Aorta (tissue), 5 donors: ENCODE data around the gene XPC. TPM values are rescaled to one million over a fixed set of nuclear protein-coding genes. Genes with fewer than 3 reads are reported as not detected.

ENCODE experiments used
- ATAC-seq: fragments of 200-7000 bp; cut with Tn5 transposase; one replicate; pipeline ENCODE4 v1.9.1; 2022; ENCODE audit warnings: moderate library complexity; ENCODE audit not compliant: low FRiP score
- DNase-seq, 2 donors: peaks; one replicate each; pipeline ENCODE4 v3.0.0-alpha.2; 2020
- H3K27ac ChIP-seq, 2 donors: one replicate each; pipeline ENCODE4 v1.5.1; 2013; ENCODE audit warnings: low read length in 2 of 2, mild to moderate bottlenecking in 2 of 2, moderate library complexity in 2 of 2, control low read depth in 1 of 2, inconsistent platforms in 1 of 2, low read depth in 1 of 2
- H3K27me3 ChIP-seq, 2 donors: one replicate each; pipeline ENCODE4 v1.6.1; 2013; ENCODE audit warnings: control low read depth in 1 of 2, low read length in 1 of 2, mild to moderate bottlenecking in 1 of 2, moderate library complexity in 1 of 2; ENCODE audit not compliant: insufficient read depth in 2 of 2, control insufficient read depth in 1 of 2
- H3K36me3 ChIP-seq, 2 donors: one replicate each; pipeline ENCODE4 v1.6.1; 2013; ENCODE audit warnings: control low read depth in 1 of 2, low read length in 1 of 2, mild to moderate bottlenecking in 1 of 2; ENCODE audit not compliant: insufficient read depth in 2 of 2, control insufficient read depth in 1 of 2
- H3K4me1 ChIP-seq, 2 donors: one replicate each; pipeline ENCODE4 v1.6.1; 2013; ENCODE audit warnings: low read length in 2 of 2, control low read depth in 1 of 2, mild to moderate bottlenecking in 1 of 2, moderate library complexity in 1 of 2; ENCODE audit not compliant: insufficient read depth in 2 of 2, control insufficient read depth in 1 of 2
- H3K4me3 ChIP-seq, 2 donors: one replicate each; pipeline ENCODE4 v1.5.1; 2013; ENCODE audit warnings: low read length in 2 of 2, control low read depth in 1 of 2, mild to moderate bottlenecking in 1 of 2
- H3K9me3 ChIP-seq: one replicate; pipeline ENCODE4 v1.6.1; 2013; ENCODE audit warnings: mild to moderate bottlenecking, low read length; ENCODE audit not compliant: control insufficient read depth
- WGBS, 2 donors: extraction: QIAGEN DNeasy Blood & Tissue Kit; methylation state at CpG; one replicate each; pipeline ENCODE4 v1.1.7; 2013; 5-methylcytosine and 5-hydroxymethylcytosine counted together
- intact Hi-C, 2 donors: fragments of 100-400 bp; cut with DNase I; formaldehyde crosslinking; loops; one replicate each; pipeline versions ENCODE4 v1.14.2 to v1.15.0; 2022
- polyA plus RNA-seq, 2 donors: library from polyadenylated mRNA; stranded (reverse); fragments of 200-250 nt; gene quantifications; one replicate each; pipeline ENCODE4 v1.2.3, GENCODE V29; 2013
- total RNA-seq, 2 donors: library from RNA; stranded (reverse); fragmentation: NEBNext Ultra II Directional; extraction: Animal tissue kit (Norgen Biotek cat#: 25700); gene quantifications; one replicate each; pipeline ENCODE4 v1.2.1, GENCODE V29; 2021
- donor health status: healthy with polysubstance abuse.
- donor health status: Bipolar disorder and iron deficiency.
- donor health status: DM: no; HTN: no; CAD: no.
- donor health status: DM: no; HTN: no; CAD: no.
- donor health status: DM: yes; HTN: yes; CAD: no.

XPC gene
- total and polyA plus RNA-seq, 4 donors = 14.3 to 37.1 (median 33.2) TPM

DNA sequence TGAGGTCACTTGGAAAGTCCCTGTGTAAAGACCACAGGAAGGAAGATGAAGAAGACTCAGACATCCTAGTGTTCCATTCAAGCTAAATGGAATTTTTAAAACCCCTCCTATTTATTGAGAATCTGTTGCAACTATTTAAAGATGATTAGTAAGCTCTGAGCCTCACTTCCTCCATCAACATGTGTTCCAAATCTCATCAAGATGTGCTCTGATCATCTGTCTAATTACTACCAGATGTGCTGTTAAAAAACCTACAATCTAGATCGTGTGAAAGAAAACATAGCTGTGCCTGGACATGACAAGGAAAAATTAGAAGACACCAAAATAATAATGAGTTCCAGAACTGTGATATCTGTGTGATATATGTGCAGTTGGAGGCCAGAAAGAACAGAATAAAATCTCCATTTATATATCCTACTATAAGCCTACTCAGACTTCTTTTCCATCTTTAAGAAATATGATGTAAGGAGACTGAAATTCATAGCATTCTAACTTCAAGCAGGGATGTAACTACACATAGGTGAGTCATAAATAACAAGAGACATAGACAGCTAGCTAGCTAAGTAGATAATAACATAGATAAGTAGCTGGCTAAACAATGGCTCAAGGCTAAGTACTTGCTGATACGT lies 7.8 kb downstream of the XPC start:
- 52% methylated on average over 2 of the region's 2 CpGs for WGBS, 2 donors

DNA sequence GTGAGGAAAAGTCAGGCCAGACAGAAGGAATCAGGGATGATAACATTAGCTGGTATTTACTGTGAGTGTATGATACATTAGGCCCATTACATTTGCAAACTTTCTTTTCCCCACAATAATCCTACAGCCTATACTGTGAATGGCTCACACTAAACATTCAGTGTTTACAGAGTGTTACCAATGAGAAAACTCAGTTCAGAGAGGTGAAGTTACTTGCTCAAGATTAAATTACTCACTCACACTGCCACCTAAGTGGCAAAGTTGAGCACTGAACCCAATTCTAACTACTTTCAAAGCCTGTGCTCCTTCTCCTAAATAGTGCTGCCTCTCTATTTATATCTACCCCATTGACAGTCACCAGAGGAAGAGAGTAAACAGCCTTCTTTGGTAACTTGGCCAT lies 8.5 kb downstream of the XPC start:
- H3K4me3 ChIP-seq = no peak overlapping the region
- no peaks in the 10 kb centered on the region for H3K9me3 ChIP-seq
- H3K36me3 ChIP-seq = peaks cover 7 to 17% of the 10 kb centered on the region in 2 donors
- ATAC-seq = no peak
- H3K27me3 ChIP-seq = no peaks in the 10 kb centered on the region
- DNase-seq = no peak
- H3K4me1 ChIP-seq = no peaks in the 10 kb centered on the region
- intact Hi-C loops = loop anchor here (10.0 kb wide), 2 partner anchors 45 to 275 kb away; partner anchors contain the start of genes CHCHD4 (in 1 of the 2) and TMEM43 (in 1 of the 2)
- no peak overlapping the region for H3K27ac ChIP-seq

More for the DNA sequence above, 7.8 kb downstream of the XPC start:
- Histone ChIP-seq H3K4me1 (no peaks in the 10 kb centered on the region), H3K4me3 (no peak overlapping the region), H3K27ac (no peak overlapping the region), H3K27me3 (no peaks in the 10 kb centered on the region), H3K36me3 (peaks cover 7 to 13% of the 10 kb centered on the region in 2 donors), H3K9me3 (no peaks in the 10 kb centered on the region)
- DNase-seq (no peak), ATAC-seq (no peak)
- intact Hi-C loops = loop anchor here (10.0 kb wide), 2 partner anchors 46 to 276 kb away; partner anchors contain the start of genes CHCHD4 (in 1 of the 2) and TMEM43 (in 1 of the 2)

DNA sequence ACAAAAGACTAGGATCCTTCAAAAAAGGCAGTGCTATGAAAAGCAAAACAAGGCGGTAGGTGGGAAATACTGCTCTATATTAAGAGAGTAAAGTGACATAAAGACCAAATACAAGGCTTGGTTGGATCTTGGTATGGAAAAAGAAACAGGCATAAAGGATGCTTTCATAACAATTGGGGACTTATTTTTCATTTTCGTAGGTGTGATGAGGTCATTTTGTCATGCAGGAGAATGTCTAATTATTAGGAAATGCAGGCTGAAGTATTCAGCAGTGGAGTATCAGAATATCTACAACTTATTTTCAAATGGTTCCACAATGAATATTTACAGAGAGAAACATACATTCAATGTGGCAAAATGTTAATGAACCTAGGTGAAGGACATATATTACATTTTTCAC lies 9.0 kb downstream of the XPC start:
- intact Hi-C loops = no loop called here
- Histone ChIP-seq H3K27ac (no peak overlapping the region), H3K9me3 (no peaks in the 10 kb centered on the region), H3K4me1 (no peaks in the 10 kb centered on the region), H3K4me3 (no peak overlapping the region), H3K27me3 (no peaks in the 10 kb centered on the region), H3K36me3 (peaks cover 8 to 18% of the 10 kb centered on the region in 2 donors)
- WGBS, 2 donors = 88 to 90% methylated on average over 2 of the region's 2 CpGs
- ATAC-seq (no peak), DNase-seq (no peak)

DNA sequence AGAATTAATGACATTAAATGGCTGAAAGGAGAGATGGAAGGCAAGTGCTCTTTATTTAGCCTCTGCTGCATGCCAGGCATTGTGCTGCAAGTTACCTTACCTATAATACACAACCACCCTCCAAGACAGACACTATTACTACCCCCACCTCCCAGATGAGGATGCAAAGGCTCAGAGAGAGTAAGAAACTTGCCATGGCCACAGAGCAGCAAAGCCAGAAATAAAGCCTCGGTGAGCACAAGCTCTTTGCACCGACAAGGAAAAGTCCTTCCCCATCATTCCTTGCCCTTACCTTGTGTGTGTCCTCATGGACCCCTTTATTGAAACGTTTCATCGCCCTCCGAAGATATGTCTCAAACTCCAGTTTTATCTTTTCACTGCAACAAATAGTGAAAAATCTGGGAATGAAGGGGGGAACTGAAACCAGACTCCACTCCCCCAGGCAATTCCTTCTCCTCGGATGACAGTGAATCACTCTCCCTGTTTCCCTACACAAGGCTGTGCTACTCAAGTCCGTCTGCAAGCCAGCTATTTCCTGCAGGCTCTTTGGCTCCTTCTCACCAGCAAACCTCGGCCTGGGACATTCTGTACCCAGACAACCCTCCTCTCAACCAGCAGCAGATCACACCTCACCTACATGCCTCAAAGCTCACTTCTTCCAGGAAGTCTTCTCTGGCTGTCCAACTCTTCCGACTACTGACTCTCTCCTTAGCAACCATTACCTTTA lies 11.4 kb downstream of the XPC start:
- no peak overlapping the region for H3K4me3 ChIP-seq
- H3K27me3 ChIP-seq = no peaks in the 10 kb centered on the region
- no peaks in the 10 kb centered on the region for H3K9me3 ChIP-seq
- intact Hi-C loops = no loop called here
- peaks cover 10 to 17% of the 10 kb centered on the region in 2 donors for H3K36me3 ChIP-seq
- no peak overlapping the region for H3K27ac ChIP-seq
- no peaks in the 10 kb centered on the region for H3K4me1 ChIP-seq
- no peak for ATAC-seq
- DNase-seq = no peak
- 86 to 93% methylated on average over 9 of the region's 9 CpGs for WGBS, 2 donors

DNA sequence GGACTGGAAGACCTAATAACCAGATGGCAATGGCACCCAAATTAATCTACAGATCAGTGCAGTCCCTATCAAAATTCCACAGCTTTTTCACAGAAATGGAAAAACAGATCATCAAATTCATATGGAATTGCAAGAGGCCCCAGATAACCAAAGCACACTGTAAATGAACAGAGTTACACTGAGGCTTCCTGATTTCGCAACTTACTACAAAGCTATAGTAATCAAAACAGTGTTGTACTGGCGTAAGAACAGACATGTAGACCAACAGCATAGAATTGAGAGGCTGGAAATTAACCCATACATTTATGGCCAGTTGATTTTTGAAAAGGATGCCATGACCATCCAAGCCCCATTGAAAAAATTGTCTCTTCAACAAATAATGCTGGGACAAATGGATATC lies 16.2 kb downstream of the XPC start:
- ATAC-seq (no peak), DNase-seq (no peak)
- no peak overlapping the region for H3K4me3 ChIP-seq
- H3K36me3 ChIP-seq = peaks cover 16 to 33% of the 10 kb centered on the region in 2 donors
- no peaks in the 10 kb centered on the region for H3K4me1 ChIP-seq
- no peaks in the 10 kb centered on the region for H3K27me3 ChIP-seq
- intact Hi-C loops = no loop called here
- WGBS, 2 donors = 97 to 99% methylated on average over 2 of the region's 2 CpGs
- no peaks in the 10 kb centered on the region for H3K9me3 ChIP-seq
- no peak overlapping the region for H3K27ac ChIP-seq

DNA sequence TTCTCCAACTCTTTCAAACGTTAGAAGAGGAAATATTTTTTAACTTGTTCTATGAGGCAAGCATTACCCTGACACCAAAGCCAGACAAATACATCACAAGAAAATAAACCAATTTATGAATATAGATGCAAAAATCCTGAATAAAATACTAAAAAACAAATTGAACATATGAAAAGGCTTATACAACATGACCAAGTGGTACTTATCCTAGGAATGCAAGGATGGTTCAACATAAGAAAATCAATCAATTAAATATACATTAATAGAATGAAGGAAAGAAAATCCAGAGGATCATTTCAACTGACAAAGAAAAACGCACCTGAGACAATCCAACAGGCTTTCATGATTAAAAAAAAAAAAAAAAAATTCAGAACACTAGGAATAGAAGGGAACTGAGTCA lies 17.1 kb downstream of the XPC start:
- no peak overlapping the region for H3K27ac ChIP-seq
- H3K4me1 ChIP-seq = no peaks in the 10 kb centered on the region
- intact Hi-C loops = no loop called here
- 63 to 67% methylated on average over 2 of the region's 2 CpGs for WGBS, 2 donors
- ATAC-seq (no peak), DNase-seq (no peak)
- H3K36me3 ChIP-seq = peaks cover 16 to 33% of the 10 kb centered on the region in 2 donors
- H3K27me3 ChIP-seq = no peaks in the 10 kb centered on the region
- no peaks in the 10 kb centered on the region for H3K9me3 ChIP-seq
- no peak overlapping the region for H3K4me3 ChIP-seq

DNA sequence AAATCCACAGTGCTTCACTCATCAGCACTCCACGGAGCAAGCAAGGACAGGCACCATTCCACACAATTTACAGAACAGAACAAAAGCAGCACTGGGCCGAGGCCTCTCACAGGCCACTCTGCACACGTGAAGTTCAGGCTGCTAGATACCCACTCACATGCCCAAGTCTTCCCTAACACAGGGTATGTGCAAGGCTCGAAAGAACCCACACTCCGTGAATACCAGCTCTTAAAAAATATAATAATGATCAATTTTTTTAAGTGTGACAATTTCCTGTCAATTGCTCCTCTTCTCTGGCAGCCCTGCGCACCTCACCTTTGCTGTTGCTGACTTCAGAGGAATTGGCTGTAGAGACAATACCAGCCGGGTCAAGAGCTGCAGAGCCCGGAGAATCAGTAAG lies 19.0 kb downstream of the XPC start:
- intact Hi-C loops = no loop called here
- Histone ChIP-seq H3K4me1 (no peaks in the 10 kb centered on the region), H3K27me3 (no peaks in the 10 kb centered on the region), H3K4me3 (no peak overlapping the region), H3K27ac (no peak overlapping the region), H3K9me3 (no peaks in the 10 kb centered on the region), H3K36me3 (peaks cover 16 to 30% of the 10 kb centered on the region in 2 donors)
- DNase-seq = no peak
- 96% methylated on average over 8 of the region's 8 CpGs for WGBS, 2 donors
- no peak for ATAC-seq

DNA sequence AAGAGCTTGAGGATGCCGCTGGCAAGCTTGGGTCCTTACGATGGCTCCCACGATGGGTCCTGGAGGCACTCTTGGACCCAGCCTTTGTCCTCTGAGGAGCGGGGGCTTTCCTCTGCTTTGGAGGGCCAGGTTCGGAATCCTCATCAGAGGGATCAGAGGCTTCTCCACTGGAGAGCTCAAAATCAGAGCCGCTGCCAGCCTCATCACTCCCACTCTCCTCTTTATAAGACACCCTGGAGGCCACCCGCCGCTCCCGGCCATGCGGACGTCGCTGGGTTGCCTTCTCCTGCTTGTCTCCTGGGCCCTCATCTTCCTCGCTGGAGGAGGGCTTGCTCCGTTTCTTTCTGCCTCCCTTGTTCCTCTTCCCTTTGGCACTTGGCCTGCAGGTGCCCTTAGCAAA lies 20.0 kb downstream of the XPC start:
- Histone ChIP-seq H3K4me1 (no peaks in the 10 kb centered on the region), H3K27ac (no peak overlapping the region), H3K4me3 (no peak overlapping the region), H3K27me3 (no peaks in the 10 kb centered on the region), H3K36me3 (peaks cover 11 to 26% of the 10 kb centered on the region in 2 donors), H3K9me3 (no peaks in the 10 kb centered on the region)
- ATAC-seq = no peak
- DNase-seq = no peak
- WGBS, 2 donors = 89 to 96% methylated on average over 14 of the region's 14 CpGs
- intact Hi-C loops = no loop called here

DNA sequence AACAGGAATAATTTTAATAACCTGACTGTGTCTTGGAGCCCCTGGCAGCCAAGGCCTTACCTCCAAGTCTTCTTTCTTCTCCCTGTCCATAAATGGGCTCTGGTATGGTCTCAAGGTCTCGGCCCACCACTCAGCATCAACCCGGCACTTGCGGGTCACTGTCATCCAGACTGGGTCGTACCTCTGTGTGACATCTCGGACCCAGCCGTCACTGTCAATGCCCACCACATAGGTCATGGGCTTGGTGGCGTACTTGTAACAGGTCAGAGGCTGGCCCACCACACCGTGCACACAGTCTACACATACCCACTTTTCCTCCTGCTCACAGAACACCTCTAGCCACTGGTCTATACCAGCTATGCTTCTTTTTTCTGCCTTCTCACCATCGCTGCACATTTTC lies 20.4 kb downstream of the XPC start:
- H3K9me3 ChIP-seq = no peaks in the 10 kb centered on the region
- intact Hi-C loops = no loop called here
- H3K27me3 ChIP-seq = no peaks in the 10 kb centered on the region
- WGBS, 2 donors = 95 to 96% methylated on average over 9 of the region's 9 CpGs
- H3K27ac ChIP-seq = no peak overlapping the region
- DNase-seq (no peak), ATAC-seq (no peak)
- no peaks in the 10 kb centered on the region for H3K4me1 ChIP-seq
- H3K36me3 ChIP-seq = peaks cover 11 to 26% of the 10 kb centered on the region in 2 donors
- H3K4me3 ChIP-seq = no peak overlapping the region
